ENCODE measurements around the gene ATP9B. TPM values are rescaled to one million over a fixed set of nuclear protein-coding genes. Genes with fewer than 3 reads are reported as not detected.
A peak's percentile ranks its signal among the peaks of the same experiment; 100 is the strongest.

Gene ATP9B
- total and polyA plus RNA-seq, 10 of the 15 experiments (the other 5 are each of a cell fraction or from before 2014, with no cell fraction given) = 0.74 to 20.7 (median 12.9) TPM

GRCh38 chr18:79371561-79372121 is 302.4 kb downstream of the ATP9B start:
- DNase-seq (ENCODE audit: low read depth, low spot score) (no peak), FAIRE-seq (no peak), ATAC-seq (peak; percentile 43)
- Histone ChIP-seq H3K79me2 (ENCODE audit: control insufficient read depth, insufficient read depth, low read length) (no peaks in the 10 kb centered on the region), H3K4me3 (no peak overlapping the region), H4K20me1 (ENCODE audit: control insufficient read depth, insufficient read depth) (no peaks in the 10 kb centered on the region), H3K9ac (ENCODE audit: control insufficient read depth, insufficient read depth, low read length) (no peak overlapping the region), H2AFZ (ENCODE audit: control insufficient read depth, low read depth, low read length) (no peak overlapping the region), H3K4me1 (ENCODE audit: control insufficient read depth, insufficient read depth, low read length) (peaks cover 9% of the 10 kb centered on the region), H3K36me3 (ENCODE audit: control insufficient read depth in 2 of 2, insufficient read depth in 2 of 2, low read length in 1 of 2) (no peaks in the 10 kb centered on the region; a peak in 1 of 4 replicates), H3K9me3 (replicated peaks; ENCODE audit: control insufficient read depth, insufficient read depth, low read length) (no peaks in the 10 kb centered on the region), H3K4me2 (ENCODE audit: control insufficient read depth, insufficient read depth) (no peak overlapping the region), H3K27me3 (replicated peaks in 1 of 2; ENCODE audit: control insufficient read depth in 2 of 2, insufficient read depth in 2 of 2, low read length in 1 of 2) (no peaks in the 10 kb centered on the region), H3K27ac (ENCODE audit: control insufficient read depth, insufficient read depth) (no peak overlapping the region)
- intact Hi-C loops (cut with micrococcal nuclease; ENCODE audit: unreplicated experiment) (no loop called here), in situ Hi-C loops (cut with MboI) (no loop called here)
- WGBS (ENCODE audit: insufficient coverage, insufficient replicate concordance, low lambda C conversion rate, missing lambda C conversion rate) = 81% methylated on average over 14 of the region's 14 CpGs
- TF ChIP-seq CEBPZ (IDR thresholded peaks at IDR 0.05; ENCODE audit: low read depth, low read length) (no peak), SPI1 (IDR thresholded peaks at IDR 0.05; ENCODE audit: borderline replicate concordance, insufficient read depth, low read depth, low read length) (0 out of 2 replicates have a peak, but pooled peaks have one; percentile 9), RUNX3 (IDR thresholded peaks at IDR 0.05; ENCODE audit: low read length) (peak; percentile 79), JUND (IDR thresholded peaks at IDR 0.05; ENCODE audit: low read depth, low read length) (no peak), EED (IDR thresholded peaks at IDR 0.05; ENCODE audit: low read depth) (no peak), SMARCA5 (IDR thresholded peaks at IDR 0.05) (no peak), ASH2L (IDR thresholded peaks at IDR 0.05; ENCODE audit: borderline replicate concordance, low read depth) (no peak), GABPA (IDR thresholded peaks at IDR 0.05; ENCODE audit: low read depth) (peak; percentile 58; the same call in 1 of the 2 replicates), ZBTB4 (CRISPR knock-in tag; IDR thresholded peaks at IDR 0.05) (no peak), HDAC6 (IDR thresholded peaks at IDR 0.05; ENCODE audit: unreplicated experiment) (no peak)
- ChIA-PET POLR2A (interaction anchor here (0.7 kb wide), 1 partner anchor 565 kb away, joined by 5 read pairs; no protein-coding TSS in a partner anchor), SMC1A (ENCODE audit: uncharacterized antibody, unreplicated experiment) (interaction anchor here (1.1 kb wide), 1 partner anchor 11 kb away, joined by 3 read pairs; no protein-coding TSS in a partner anchor), CTCF (no interaction called here), RAD21 (ENCODE audit: unreplicated experiment) (interaction anchor here (0.6 kb wide), 1 partner anchor 257 kb away, joined by 3 read pairs; no protein-coding TSS in a partner anchor)
- no TSS peak for BruUV-seq (replicated peaks)
